CD4-positive, alpha-beta memory T cell (primary cell): ENCODE results near the gene ALKBH5. TPM values are rescaled to one million over a fixed set of nuclear protein-coding genes. Genes with fewer than 3 reads are reported as not detected.

Source experiments
- CTCF ChIA-PET: fragments of 350-600 bp; sonication (Branson Sonifier 250); formaldehyde crosslinking; loops from one replicate; lab custom pipeline; 2021; ENCODE audit warnings: inconsistent platforms; ENCODE audit not compliant: partially characterized antibody; lab: Charles Lee
- POLR2A ChIA-PET: fragments of 350-600 bp; sonication (Branson Sonifier 250); formaldehyde crosslinking; loops from one replicate; lab custom pipeline; 2021; ENCODE audit not compliant: partially characterized antibody; lab: Charles Lee
- DNase-seq, 5 donors: peaks; one replicate each; pipeline versions ENCODE4 v3.0.0 to v3.0.0-alpha.2; 2020 to 2022; ENCODE audit warnings: mixed read lengths in 1 of 5
- H3K27ac ChIP-seq: one replicate; pipeline ENCODE4 v1.7.0; 2013; ENCODE audit warnings: low read depth, low read length
- H3K27me3 ChIP-seq: 2 replicates; pipeline ENCODE4 v1.7.0; 2013; ENCODE audit warnings: mild to moderate bottlenecking, low read length, moderate library complexity; ENCODE audit not compliant: insufficient read depth
- H3K36me3 ChIP-seq: 2 replicates; pipeline ENCODE4 v1.7.0; 2013; ENCODE audit warnings: mild to moderate bottlenecking, low read length, moderate library complexity; ENCODE audit not compliant: insufficient read depth
- H3K4me1 ChIP-seq: 2 replicates; pipeline ENCODE4 v1.7.0; 2013; ENCODE audit warnings: mild to moderate bottlenecking, low read length, moderate library complexity; ENCODE audit not compliant: insufficient read depth
- H3K4me3 ChIP-seq, 2 donors: one replicate each; pipeline ENCODE4 v1.7.0; 2013; ENCODE audit warnings: low read length in 2 of 2, mild to moderate bottlenecking in 1 of 2
- H3K9me3 ChIP-seq, 2 donors: one replicate each; pipeline ENCODE4 v1.7.0; 2013; ENCODE audit warnings: low read length in 2 of 2, control low read depth in 1 of 2; ENCODE audit not compliant: control insufficient read depth in 1 of 2
- H3K27ac Mint-ChIP-seq, 7 donors: one replicate each; pipeline ENCODE4 v1.8.0; 2020 to 2021; ENCODE audit warnings: mixed read lengths in 7 of 7, mild to moderate bottlenecking in 6 of 7, inconsistent platforms in 3 of 7, moderate library complexity in 3 of 7
- H3K27me3 Mint-ChIP-seq, 2 donors: one replicate each; pipeline ENCODE4 v1.8.0; 2020 to 2021; ENCODE audit warnings: mixed read lengths in 2 of 2
- H3K36me3 Mint-ChIP-seq, 2 donors: one replicate each; pipeline ENCODE4 v1.8.0; 2020 to 2021; ENCODE audit warnings: mixed read lengths in 2 of 2, inconsistent platforms in 1 of 2, mild to moderate bottlenecking in 1 of 2
- H3K4me1 Mint-ChIP-seq, 4 donors: one replicate each; pipeline ENCODE4 v1.8.0; 2020 to 2021; ENCODE audit warnings: mixed read lengths in 4 of 4, mild to moderate bottlenecking in 1 of 4
- H3K4me3 Mint-ChIP-seq, 8 donors: one replicate each; pipeline ENCODE4 v1.8.0; 2020 to 2021; ENCODE audit warnings: mixed read lengths in 8 of 8, mild to moderate bottlenecking in 7 of 8, moderate library complexity in 6 of 8, inconsistent platforms in 3 of 8
- H3K9me3 Mint-ChIP-seq, 8 donors: one replicate each; pipeline ENCODE4 v1.8.0; 2020 to 2021; ENCODE audit warnings: mixed read lengths in 8 of 8, mild to moderate bottlenecking in 5 of 8, inconsistent platforms in 3 of 8, moderate library complexity in 1 of 8
- intact Hi-C: fragments of 100-400 bp; cut with micrococcal nuclease; formaldehyde crosslinking; loops from one replicate; pipeline ENCODE4 v1.15.1; 2023
- polyA plus RNA-seq, 2 donors: library from polyadenylated mRNA; unstranded; fragments of 300-500 nt; fragmentation: Illumina TruSeq; gene quantifications; one replicate each; pipeline ENCODE4 v1.2.3, GENCODE V29; 2021
- total RNA-seq, 2 experiments: library from RNA; stranded (reverse); gene quantifications; one replicate each; pipeline ENCODE4 v1.2.3, GENCODE V29; 2021

The ALKBH5 gene
- total and polyA plus RNA-seq, 4 experiments from 2014 or later: 119 to 132 (median 123) TPM

DNA sequence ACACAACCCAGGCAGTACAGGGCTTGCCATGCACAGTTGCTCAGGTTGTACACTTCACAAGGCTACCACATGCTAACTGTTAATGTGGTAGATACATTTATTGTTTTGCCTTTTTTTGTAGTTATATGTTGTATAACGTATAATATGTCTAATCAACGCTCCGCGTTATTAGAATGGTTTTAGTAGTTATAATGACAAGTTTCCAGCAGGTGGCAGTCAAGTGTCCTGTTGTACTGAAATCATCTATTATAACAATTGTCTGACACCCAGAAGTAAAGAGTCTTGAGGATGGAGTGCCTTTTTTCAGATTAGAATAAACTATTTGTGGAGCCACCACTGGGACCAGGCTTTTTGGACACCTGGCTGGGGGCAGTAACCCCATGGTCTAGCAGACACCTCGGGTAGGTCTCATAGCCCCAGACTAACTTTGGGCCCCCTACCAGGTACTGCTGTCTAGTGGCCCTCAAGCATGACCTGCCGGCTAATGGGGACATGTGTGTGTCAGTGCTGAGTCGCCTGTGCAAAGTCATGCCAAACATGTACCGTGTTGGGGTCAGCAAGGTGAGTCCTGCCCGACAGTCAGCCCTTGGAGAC lies 42.3 kb upstream of the ALKBH5 start:
- Mint-ChIP-seq H3K27me3 (no peaks in the 10 kb centered on the region), H3K4me1 (peaks cover 0 to 6% (median 4%) of the 10 kb centered on the region in 4 donors), H3K27ac (peak overlapping the region in 1 of 7 donors; percentile 48), H3K36me3 (no peaks in the 10 kb centered on the region), H3K9me3 (no peaks in the 10 kb centered on the region), H3K4me3 (no peak overlapping the region)
- H3K4me1 ChIP-seq: no peaks in the 10 kb centered on the region
- ChIA-PET CTCF (interaction anchor here (1.0 to 2.3 kb wide), 7 partner anchors 11 to 76 kb away, joined by 3 to 16 read pairs (median 6); partner anchors contain the start of gene ALKBH5), POLR2A (interaction anchor here (1.4 to 2.4 kb wide), 2 partner anchors 42 to 44 kb away, joined by 4 to 8 read pairs; partner anchors contain the start of gene ALKBH5)
- no peaks in the 10 kb centered on the region for H3K36me3 ChIP-seq
- intact Hi-C loops: loop anchor here (1.0 kb wide), 2 partner anchors 17 to 42 kb away; partner anchors contain the start of gene ALKBH5
- H3K27ac ChIP-seq: no peak overlapping the region
- peak in 4 of 5 donors; percentile 49 to 61 (median 54) for DNase-seq
- no peak overlapping the region for H3K4me3 ChIP-seq
- no peaks in the 10 kb centered on the region for H3K27me3 ChIP-seq
- H3K9me3 ChIP-seq: no peaks in the 10 kb centered on the region

DNA sequence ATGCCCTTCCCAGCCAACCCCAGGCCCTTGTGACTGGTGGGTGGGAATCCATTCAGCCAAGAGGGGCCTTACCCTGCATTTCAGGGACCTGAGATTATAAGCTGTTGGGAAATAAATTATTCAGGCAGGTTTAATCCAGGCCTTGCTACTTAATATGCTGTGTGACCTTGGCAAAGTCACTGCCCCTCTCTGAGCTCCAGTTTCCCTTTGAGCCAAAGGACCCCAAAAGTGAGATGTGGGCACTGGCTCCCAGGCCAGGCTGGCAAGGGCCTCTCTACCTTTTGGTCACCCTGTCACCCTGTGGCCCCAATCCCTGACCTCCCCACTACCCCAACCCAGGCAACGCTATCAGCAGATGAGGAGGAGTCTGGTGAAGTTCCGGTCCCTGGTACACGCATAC lies 41.2 kb upstream of the ALKBH5 start:
- H3K4me1 Mint-ChIP-seq: peaks cover 0 to 6% (median 4%) of the 10 kb centered on the region in 4 donors
- intact Hi-C loops: no loop called here

GRCh38 chr17:18143044-18143936 lies 40.3 kb upstream of the ALKBH5 start:
- Histone ChIP-seq H3K27me3 (no peaks in the 10 kb centered on the region), H3K4me1 (no peaks in the 10 kb centered on the region), H3K27ac (no peak overlapping the region), H3K36me3 (no peaks in the 10 kb centered on the region), H3K9me3 (no peaks in the 10 kb centered on the region), H3K4me3 (no peak overlapping the region)
- H3K4me1 Mint-ChIP-seq: peaks cover 0 to 6% (median 4%) of the 10 kb centered on the region in 4 donors
- DNase-seq: no peak
- POLR2A ChIA-PET: interaction anchor here (1.3 to 2.4 kb wide), 2 partner anchors 38 to 40 kb away, joined by 3 to 8 read pairs; partner anchors contain the start of gene ALKBH5
- no peaks in the 10 kb centered on the region for H3K36me3 Mint-ChIP-seq
- intact Hi-C loops: no loop called here
- no peaks in the 10 kb centered on the region for H3K27me3 Mint-ChIP-seq
- H3K4me3 Mint-ChIP-seq: no peak overlapping the region
- H3K27ac Mint-ChIP-seq: no peak overlapping the region
- CTCF ChIA-PET: interaction anchor here (1.5 kb wide), 2 partner anchors 9 to 54 kb away, joined by 5 to 6 read pairs; no protein-coding TSS in a partner anchor
- H3K9me3 Mint-ChIP-seq: no peaks in the 10 kb centered on the region

More for the DNA sequence above, 41.2 kb upstream of the ALKBH5 start:
- DNase-seq: no peak
- no peaks in the 10 kb centered on the region for H3K9me3 ChIP-seq
- Mint-ChIP-seq H3K27me3 (no peaks in the 10 kb centered on the region), H3K36me3 (no peaks in the 10 kb centered on the region), H3K27ac (no peak overlapping the region), H3K9me3 (no peaks in the 10 kb centered on the region), H3K4me3 (no peak overlapping the region)
- no peak overlapping the region for H3K4me3 ChIP-seq
- H3K36me3 ChIP-seq: no peaks in the 10 kb centered on the region
- no peaks in the 10 kb centered on the region for H3K27me3 ChIP-seq
- no peaks in the 10 kb centered on the region for H3K4me1 ChIP-seq
- H3K27ac ChIP-seq: no peak overlapping the region
- POLR2A ChIA-PET: interaction anchor here (1.3 to 2.4 kb wide), 3 partner anchors 39 to 42 kb away, joined by 3 to 8 read pairs (median 4); partner anchors contain the start of gene ALKBH5
- CTCF ChIA-PET: interaction anchor here (1.0 to 2.3 kb wide), 7 partner anchors 10 to 75 kb away, joined by 3 to 16 read pairs (median 6); partner anchors contain the start of gene ALKBH5

DNA sequence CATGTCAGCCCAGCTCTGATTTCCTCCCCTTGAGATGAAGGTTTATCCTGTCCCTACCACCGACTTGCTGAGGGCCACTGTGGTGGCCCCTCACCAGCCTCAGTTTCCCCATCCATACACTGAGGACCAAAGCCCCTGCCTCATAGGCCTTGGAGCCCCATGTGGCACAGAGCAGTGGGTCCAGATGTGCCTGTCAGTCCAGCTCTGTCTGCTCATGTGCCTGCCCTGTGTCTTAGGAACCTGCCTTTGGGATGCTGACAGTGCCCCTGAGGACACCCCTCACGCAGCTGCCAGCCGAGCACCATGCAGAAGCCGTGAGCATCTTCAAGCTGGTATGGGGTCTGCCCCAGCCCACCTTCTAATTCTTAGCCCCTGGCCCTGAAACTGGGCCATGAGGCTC lies 39.4 kb upstream of the ALKBH5 start:
- no peak overlapping the region for H3K27ac ChIP-seq

GRCh38 chr17:18144855-18145254 lies 38.8 kb upstream of the ALKBH5 start:
- Histone ChIP-seq H3K27me3 (no peaks in the 10 kb centered on the region), H3K36me3 (no peaks in the 10 kb centered on the region), H3K4me1 (no peaks in the 10 kb centered on the region), H3K4me3 (no peak overlapping the region), H3K27ac (no peak overlapping the region), H3K9me3 (no peaks in the 10 kb centered on the region)
- no peaks in the 10 kb centered on the region for H3K27me3 Mint-ChIP-seq
- H3K9me3 Mint-ChIP-seq: no peaks in the 10 kb centered on the region
- DNase-seq: no peak
- H3K36me3 Mint-ChIP-seq: no peaks in the 10 kb centered on the region
- POLR2A ChIA-PET: no interaction called here
- no peak overlapping the region for H3K4me3 Mint-ChIP-seq
- intact Hi-C loops: no loop called here
- CTCF ChIA-PET: interaction anchor here (1.3 kb wide), 1 partner anchor 9 kb away, joined by 3 read pairs; no protein-coding TSS in a partner anchor
- peaks cover 0 to 6% (median 4%) of the 10 kb centered on the region in 4 donors for H3K4me1 Mint-ChIP-seq
- H3K27ac Mint-ChIP-seq: peak overlapping the region in 1 of 7 donors; percentile 34

More for the DNA sequence above, 39.4 kb upstream of the ALKBH5 start:
- Mint-ChIP-seq H3K27me3 (no peaks in the 10 kb centered on the region), H3K36me3 (no peaks in the 10 kb centered on the region), H3K27ac (no peak overlapping the region), H3K4me3 (no peak overlapping the region), H3K9me3 (no peaks in the 10 kb centered on the region), H3K4me1 (peaks cover 0 to 6% (median 4%) of the 10 kb centered on the region in 4 donors)
- CTCF ChIA-PET: no interaction called here
- DNase-seq: no peak
- no peaks in the 10 kb centered on the region for H3K4me1 ChIP-seq
- intact Hi-C loops: no loop called here
- no peaks in the 10 kb centered on the region for H3K9me3 ChIP-seq
- no peaks in the 10 kb centered on the region for H3K27me3 ChIP-seq
- H3K4me3 ChIP-seq: no peak overlapping the region
- POLR2A ChIA-PET: no interaction called here
- H3K36me3 ChIP-seq: no peaks in the 10 kb centered on the region

DNA sequence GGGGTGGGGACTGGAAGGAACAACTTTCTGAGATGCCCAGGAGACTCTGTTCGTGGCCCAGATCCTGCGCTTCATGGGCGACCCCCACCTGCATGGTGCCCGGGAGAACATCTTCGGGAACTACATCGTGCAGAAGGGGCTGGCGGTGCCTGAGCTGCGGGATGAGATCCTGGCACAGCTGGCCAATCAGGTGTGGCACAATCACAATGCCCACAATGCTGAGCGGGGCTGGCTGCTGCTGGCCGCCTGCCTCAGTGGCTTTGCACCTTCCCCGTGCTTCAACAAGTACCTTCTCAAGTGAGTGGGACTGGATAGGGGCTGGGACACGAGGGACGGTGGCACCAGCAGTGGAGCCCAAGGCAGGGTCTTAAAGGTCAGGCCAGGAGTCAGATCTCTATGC lies 37.8 kb upstream of the ALKBH5 start:
- H3K36me3 ChIP-seq: no peaks in the 10 kb centered on the region
- Mint-ChIP-seq H3K36me3 (no peaks in the 10 kb centered on the region), H3K4me3 (no peak overlapping the region), H3K27ac (no peak overlapping the region), H3K27me3 (no peaks in the 10 kb centered on the region), H3K4me1 (peaks cover 0 to 6% (median 4%) of the 10 kb centered on the region in 4 donors), H3K9me3 (no peaks in the 10 kb centered on the region)
- H3K4me3 ChIP-seq: no peak overlapping the region
- no peak overlapping the region for H3K27ac ChIP-seq
- ChIA-PET POLR2A (interaction anchor here (1.0 kb wide), 1 partner anchor 38 kb away, joined by 3 read pairs; the partner anchor contains the start of gene ALKBH5), CTCF (interaction anchor here (1.3 kb wide), 1 partner anchor 8 kb away, joined by 3 read pairs; no protein-coding TSS in a partner anchor)
- no peaks in the 10 kb centered on the region for H3K9me3 ChIP-seq
- DNase-seq: no peak
- intact Hi-C loops: no loop called here
- no peaks in the 10 kb centered on the region for H3K4me1 ChIP-seq
- H3K27me3 ChIP-seq: no peaks in the 10 kb centered on the region
